Stimulated activated naive CD8-positive, alpha-beta T cell treated with anti-CD3 and anti-CD28 coated beads, Interleukin-15, amount 100 ng/mL, for 72 hours (primary cell): Measurements from ENCODE around the gene KCNH2.

Experiments
- ATAC-seq: fragments of 150-1000 bp; cut with Tn5 transposase; 2 replicates; pipeline ENCODE4 v1.10.0; 2021; ENCODE audit warnings: mild to moderate bottlenecking, moderate library complexity
- DNase-seq, 2 donors: peaks; one replicate each; pipeline ENCODE4 v3.0.0; 2021 to 2022
- H3K27ac Mint-ChIP-seq, 2 donors: one replicate each; pipeline ENCODE4 v1.8.0; 2022; ENCODE audit warnings: mild to moderate bottlenecking in 2 of 2, mixed read lengths in 2 of 2, moderate library complexity in 2 of 2
- H3K27me3 Mint-ChIP-seq: one replicate; pipeline ENCODE4 v1.8.0; 2022; ENCODE audit warnings: mixed read lengths
- H3K4me1 Mint-ChIP-seq: one replicate; pipeline ENCODE4 v1.8.0; 2022; ENCODE audit warnings: mild to moderate bottlenecking, mixed read lengths
- H3K4me3 Mint-ChIP-seq, 2 donors: one replicate each; pipeline ENCODE4 v1.8.0; 2022; ENCODE audit warnings: mild to moderate bottlenecking in 2 of 2, mixed read lengths in 2 of 2, moderate library complexity in 1 of 2
- H3K9me3 Mint-ChIP-seq, 2 donors: one replicate each; pipeline ENCODE4 v1.8.0; 2022; ENCODE audit warnings: mixed read lengths in 2 of 2

Gene KCNH2

DNA sequence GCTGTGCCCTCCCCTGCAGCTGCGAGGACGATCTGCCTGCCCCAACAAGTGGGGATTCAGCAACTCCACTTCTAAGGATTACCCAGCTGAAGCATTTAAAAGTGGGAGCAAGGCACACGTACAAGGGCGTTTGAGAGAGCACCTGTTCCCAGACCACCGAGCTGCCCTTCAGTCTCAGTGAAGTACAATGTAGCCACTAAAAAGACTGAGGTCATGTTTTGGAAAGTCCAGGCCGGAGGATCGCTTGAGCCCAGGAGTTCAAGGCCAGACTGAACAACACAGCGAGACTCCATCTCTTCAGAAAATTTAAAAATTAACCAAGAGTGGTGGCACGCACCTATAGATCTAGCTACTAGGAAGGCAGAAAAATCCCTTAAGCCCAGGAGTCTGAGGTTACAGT, 27.4 kb upstream of the KCNH2 start:
- DNase-seq = no peak
- ATAC-seq = no peak
- peaks cover 37% of the 10 kb centered on the region for H3K4me1 Mint-ChIP-seq
- H3K27ac Mint-ChIP-seq = peak overlapping the region in 1 of 2 donors; percentile 36
- H3K27me3 Mint-ChIP-seq = no peaks in the 10 kb centered on the region
- no peak overlapping the region for H3K4me3 Mint-ChIP-seq
- H3K9me3 Mint-ChIP-seq = no peaks in the 10 kb centered on the region

DNA sequence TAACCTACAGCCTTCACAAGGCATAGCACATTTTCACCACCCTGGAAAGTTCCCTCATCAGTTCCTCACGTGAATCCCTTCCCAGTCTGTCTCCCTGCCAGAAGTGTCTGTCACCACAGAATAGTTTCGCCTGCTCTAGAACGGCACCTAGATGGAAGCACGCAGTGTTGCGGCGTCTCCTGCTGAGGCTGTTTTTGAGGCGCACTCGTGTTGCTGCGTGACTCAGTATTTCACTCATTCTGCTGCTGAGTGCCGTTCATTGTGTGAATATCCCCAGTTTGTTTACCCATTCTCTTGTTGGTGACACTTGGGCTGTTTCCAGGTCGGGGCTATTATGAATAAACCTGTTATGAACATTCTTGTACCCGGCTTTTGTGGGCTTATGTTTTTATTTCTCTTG, 25.5 kb upstream of the KCNH2 start:
- Mint-ChIP-seq H3K4me3 (no peak overlapping the region), H3K27ac (no peak overlapping the region), H3K4me1 (peaks cover 27% of the 10 kb centered on the region), H3K9me3 (no peaks in the 10 kb centered on the region), H3K27me3 (no peaks in the 10 kb centered on the region)
- DNase-seq (no peak), ATAC-seq (no peak)

DNA sequence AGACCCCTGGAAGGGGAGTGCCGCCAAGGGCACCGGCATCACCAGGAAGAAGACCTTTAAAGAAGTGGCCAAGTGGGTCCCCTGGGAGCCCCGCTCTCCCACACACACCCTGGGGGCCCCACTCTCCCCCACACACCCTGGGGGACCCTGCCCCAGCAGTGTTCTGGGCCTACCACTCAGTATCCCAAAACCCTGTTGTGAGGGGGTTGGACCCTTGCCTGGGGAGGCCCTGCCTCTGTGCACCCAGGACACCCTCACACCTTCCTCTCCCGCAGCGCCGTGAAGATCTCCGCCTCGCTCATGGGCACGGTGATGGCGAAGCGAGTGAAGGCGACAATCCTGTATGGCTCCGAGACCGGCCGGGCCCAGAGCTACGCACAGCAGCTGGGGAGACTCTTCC, 23.4 kb upstream of the KCNH2 start:
- no peaks in the 10 kb centered on the region for H3K27me3 Mint-ChIP-seq
- no peaks in the 10 kb centered on the region for H3K9me3 Mint-ChIP-seq
- H3K4me1 Mint-ChIP-seq = peaks cover 31% of the 10 kb centered on the region
- H3K4me3 Mint-ChIP-seq = no peak overlapping the region
- ATAC-seq (peak; percentile 53), DNase-seq (no peak)
- H3K27ac Mint-ChIP-seq = no peak overlapping the region

DNA sequence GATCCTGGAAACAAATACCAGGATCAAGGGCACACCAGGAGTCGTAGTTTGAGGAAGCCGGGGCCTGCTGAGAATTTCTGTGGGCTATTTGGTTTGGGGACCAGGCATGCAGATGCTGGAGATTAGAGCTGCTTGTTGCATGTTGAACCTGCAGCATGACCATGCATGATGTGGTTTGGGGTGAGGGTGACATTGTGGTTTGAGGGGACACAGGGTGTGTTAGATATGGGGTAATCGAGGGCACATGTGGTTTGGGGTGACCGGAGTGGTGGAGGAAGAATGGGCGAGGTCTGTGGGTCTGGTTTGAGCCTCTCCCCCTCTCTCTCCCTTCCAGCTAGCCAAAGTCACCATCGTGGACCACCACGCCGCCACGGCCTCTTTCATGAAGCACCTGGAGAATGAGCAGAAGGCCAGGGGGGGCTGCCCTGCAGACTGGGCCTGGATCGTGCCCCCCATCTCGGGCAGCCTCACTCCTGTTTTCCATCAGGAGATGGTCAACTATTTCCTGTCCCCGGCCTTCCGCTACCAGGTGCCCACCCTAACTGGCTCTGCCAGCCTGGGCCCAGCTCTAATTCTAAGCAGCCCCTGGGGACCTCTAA, 22.9 kb upstream of the KCNH2 start:
- ATAC-seq = no peak
- H3K4me3 Mint-ChIP-seq = no peak overlapping the region
- H3K9me3 Mint-ChIP-seq = no peaks in the 10 kb centered on the region
- H3K4me1 Mint-ChIP-seq = peaks cover 36% of the 10 kb centered on the region
- no peak overlapping the region for H3K27ac Mint-ChIP-seq
- no peaks in the 10 kb centered on the region for H3K27me3 Mint-ChIP-seq
- no peak for DNase-seq

DNA sequence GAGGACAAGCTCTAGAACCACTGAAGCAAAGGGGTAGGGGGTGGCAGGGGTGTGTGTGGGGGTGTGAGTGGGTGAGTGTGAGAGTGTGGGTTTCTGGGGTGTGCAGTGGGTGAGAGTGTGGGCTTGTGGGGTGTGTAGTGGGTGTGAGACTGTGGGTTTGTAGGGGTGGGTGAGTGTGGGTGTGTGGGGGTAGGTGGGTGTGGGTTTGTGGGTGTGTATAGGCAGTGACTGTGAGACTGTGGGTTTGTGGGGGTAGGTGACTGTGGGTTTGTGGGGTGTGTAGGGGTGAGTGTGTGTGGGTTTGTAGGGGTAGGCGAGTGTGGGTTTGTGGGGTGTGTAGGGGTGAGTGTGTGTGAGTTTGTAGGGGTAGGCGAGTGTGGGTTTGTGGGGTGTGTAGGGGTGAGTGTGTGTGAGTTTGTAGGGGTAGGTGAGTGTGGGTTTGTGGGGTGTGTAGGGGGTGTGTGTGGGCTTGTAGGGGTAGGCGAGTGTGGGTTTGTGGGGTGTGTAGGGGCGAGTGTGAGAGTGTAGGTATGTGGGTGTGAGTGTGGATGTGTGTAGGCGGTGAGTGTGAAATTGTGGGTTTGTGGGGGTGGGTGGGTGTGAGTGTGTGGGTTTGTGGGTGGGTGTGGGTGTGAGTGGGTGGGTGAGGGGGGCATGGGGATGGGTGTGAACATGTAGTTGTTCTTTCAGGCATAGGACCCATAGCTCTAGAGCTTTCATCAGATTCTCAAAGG, 21.5 kb upstream of the KCNH2 start:
- no peak overlapping the region for H3K27ac Mint-ChIP-seq

DNA sequence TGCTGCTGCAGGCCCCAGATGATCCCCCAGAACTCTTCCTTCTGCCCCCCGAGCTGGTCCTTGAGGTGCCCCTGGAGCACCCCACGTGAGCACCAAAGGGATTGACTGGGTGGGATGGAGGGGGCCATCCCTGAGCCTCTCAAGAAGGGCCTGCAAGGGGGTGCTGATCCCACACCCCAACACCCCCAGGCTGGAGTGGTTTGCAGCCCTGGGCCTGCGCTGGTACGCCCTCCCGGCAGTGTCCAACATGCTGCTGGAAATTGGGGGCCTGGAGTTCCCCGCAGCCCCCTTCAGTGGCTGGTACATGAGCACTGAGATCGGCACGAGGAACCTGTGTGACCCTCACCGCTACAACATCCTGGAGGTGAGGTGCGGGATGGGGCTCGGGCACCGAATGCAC, 20.9 kb upstream of the KCNH2 start:
- Mint-ChIP-seq H3K4me3 (no peak overlapping the region), H3K27ac (no peak overlapping the region), H3K4me1 (peaks cover 44% of the 10 kb centered on the region), H3K9me3 (no peaks in the 10 kb centered on the region), H3K27me3 (no peaks in the 10 kb centered on the region)
- ATAC-seq = no peak
- no peak for DNase-seq

More for the DNA sequence above, 21.5 kb upstream of the KCNH2 start:
- Mint-ChIP-seq H3K9me3 (no peaks in the 10 kb centered on the region), H3K4me3 (no peak overlapping the region), H3K4me1 (peaks cover 42% of the 10 kb centered on the region), H3K27me3 (no peaks in the 10 kb centered on the region)
- DNase-seq = no peak
- ATAC-seq = no peak

DNA sequence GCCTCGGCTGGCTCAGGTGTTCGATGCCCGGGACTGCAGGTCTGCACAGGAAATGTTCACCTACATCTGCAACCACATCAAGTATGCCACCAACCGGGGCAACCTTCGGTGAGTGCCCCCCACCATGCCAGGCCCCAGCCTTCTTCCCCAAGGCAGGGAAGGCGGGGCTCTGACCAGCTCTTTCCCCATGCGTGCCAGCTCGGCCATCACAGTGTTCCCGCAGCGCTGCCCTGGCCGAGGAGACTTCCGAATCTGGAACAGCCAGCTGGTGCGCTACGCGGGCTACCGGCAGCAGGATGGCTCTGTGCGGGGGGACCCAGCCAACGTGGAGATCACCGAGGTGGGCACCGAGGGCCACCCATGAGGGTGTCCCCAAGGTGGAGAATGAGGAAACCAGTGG, 20.2 kb upstream of the KCNH2 start:
- Mint-ChIP-seq H3K4me1 (peaks cover 44% of the 10 kb centered on the region), H3K27ac (no peak overlapping the region), H3K4me3 (no peak overlapping the region), H3K27me3 (no peaks in the 10 kb centered on the region), H3K9me3 (no peaks in the 10 kb centered on the region)
- DNase-seq = no peak
- no peak for ATAC-seq

DNA sequence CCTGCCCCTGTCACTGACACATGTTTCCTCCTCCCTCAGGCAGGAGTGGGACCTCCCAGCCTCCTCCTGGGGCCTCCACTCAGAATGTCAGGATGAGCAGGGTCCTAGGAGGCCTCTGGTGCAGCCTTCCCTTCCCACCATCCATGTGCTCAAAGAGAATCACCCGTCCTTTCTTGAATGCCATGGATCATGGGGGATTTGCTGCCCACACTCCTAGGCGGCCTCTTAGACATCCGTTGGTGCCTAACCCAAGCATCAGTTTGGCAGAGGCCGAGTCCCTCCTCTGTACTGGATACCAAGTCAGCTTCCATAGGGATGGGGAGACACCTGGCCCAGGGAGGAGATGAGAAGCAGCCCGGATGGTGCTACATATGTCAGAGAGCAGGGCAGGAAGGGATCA, 19.7 kb upstream of the KCNH2 start:
- Mint-ChIP-seq H3K9me3 (no peaks in the 10 kb centered on the region), H3K27me3 (no peaks in the 10 kb centered on the region), H3K4me3 (no peak overlapping the region), H3K4me1 (peaks cover 45% of the 10 kb centered on the region), H3K27ac (peak overlapping the region; percentile 82 to 88)
- DNase-seq (no peak), ATAC-seq (no peak)

DNA sequence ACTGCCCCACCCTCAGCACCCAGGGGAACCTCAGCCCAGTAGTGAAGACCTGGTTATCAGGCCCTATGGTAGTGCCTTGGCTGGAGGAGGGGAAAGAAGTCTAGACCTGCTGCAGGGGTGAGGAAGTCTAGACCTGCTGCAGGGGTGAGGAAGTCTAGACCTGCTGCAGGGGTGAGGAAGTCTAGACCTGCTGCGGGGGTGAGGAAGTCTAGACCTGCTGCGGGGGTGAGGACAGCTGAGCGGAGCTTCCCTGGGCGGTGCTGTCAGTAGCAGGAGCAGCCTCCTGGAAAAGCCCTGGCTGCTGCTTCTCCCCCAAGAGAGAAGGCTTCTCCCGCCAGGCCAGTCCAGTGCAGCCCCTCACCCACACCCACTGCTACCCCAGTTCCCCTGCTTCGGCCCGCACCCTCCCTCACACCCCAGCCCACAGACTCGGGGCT, 19.0 kb upstream of the KCNH2 start:
- DNase-seq = no peak
- H3K27me3 Mint-ChIP-seq = no peaks in the 10 kb centered on the region
- H3K4me3 Mint-ChIP-seq = peak overlapping the region in 1 of 2 donors; percentile 24

DNA sequence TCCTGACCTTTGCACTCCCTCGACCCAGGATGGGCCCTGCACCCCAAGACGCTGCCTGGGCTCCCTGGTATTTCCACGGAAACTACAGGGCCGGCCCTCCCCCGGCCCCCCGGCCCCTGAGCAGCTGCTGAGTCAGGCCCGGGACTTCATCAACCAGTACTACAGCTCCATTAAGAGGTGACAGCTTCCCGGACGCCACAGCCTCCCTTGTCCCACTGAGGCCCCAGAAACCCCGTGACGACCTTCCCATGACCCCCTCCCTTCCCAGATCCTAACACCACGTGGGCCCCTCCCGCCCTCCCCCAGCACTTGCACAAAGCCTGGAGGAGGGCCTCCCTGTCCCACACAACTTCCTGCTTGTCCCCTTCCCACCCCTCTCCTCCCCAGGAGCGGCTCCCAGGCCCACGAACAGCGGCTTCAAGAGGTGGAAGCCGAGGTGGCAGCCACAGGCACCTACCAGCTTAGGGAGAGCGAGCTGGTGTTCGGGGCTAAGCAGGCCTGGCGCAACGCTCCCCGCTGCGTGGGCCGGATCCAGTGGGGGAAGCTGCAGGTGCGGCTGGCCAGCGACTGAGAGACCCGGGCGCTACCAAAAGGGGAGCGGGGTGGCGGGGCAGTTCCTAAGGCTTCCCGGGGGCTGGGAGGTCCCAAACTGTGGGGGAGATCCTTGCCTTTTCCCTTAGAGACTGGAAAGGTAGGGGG, 18.4 kb upstream of the KCNH2 start:
- peak overlapping the region in 1 of 2 donors; percentile 59 for H3K4me3 Mint-ChIP-seq
- ATAC-seq (peak; percentile 3), DNase-seq (no peak)
- peak overlapping the region in 1 of 2 donors; percentile 33 for H3K27ac Mint-ChIP-seq
- peaks cover 0 to 2% of the 10 kb centered on the region in 2 donors for H3K9me3 Mint-ChIP-seq
- peaks cover 50% of the 10 kb centered on the region for H3K4me1 Mint-ChIP-seq
- H3K27me3 Mint-ChIP-seq = no peaks in the 10 kb centered on the region

More for the DNA sequence above, 19.0 kb upstream of the KCNH2 start:
- ATAC-seq = no peak
- Mint-ChIP-seq H3K4me1 (peaks cover 50% of the 10 kb centered on the region), H3K27ac (peak overlapping the region in 1 of 2 donors; percentile 14), H3K9me3 (no peaks in the 10 kb centered on the region)

DNA sequence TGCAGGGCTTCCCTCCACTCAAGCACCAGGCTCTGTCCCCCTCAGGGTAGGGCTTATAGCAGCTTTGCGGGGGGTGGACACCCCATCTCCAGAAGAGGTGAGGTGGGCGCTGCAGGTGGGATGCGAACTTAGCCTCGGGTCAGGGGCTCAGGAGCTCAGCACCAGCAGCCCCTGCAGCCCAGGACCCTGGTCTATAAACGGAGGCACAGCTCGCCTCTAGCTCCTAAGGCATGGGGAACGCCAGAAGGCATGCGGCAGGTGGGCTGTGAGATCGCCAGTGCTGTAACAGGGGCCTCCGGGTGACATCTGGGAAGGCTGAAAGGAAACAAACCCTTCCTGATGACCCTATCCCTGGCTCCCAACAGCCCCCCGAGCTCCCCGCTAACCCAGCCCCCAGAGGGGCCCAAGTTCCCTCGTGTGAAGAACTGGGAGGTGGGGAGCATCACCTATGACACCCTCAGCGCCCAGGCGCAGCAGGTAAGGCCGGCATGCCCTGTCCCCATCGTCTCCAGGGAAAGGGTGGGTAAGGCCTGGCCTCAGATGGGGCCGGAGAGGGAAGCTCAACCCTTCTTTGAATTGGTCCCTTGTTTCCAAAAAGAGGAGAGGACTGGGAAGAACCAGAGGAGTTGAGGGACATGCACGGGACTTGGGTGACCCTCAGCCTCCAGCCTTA, 16.9 kb upstream of the KCNH2 start:
- Mint-ChIP-seq H3K27me3 (no peaks in the 10 kb centered on the region), H3K4me1 (peaks cover 50% of the 10 kb centered on the region), H3K27ac (no peak overlapping the region), H3K4me3 (peak overlapping the region in 1 of 2 donors; percentile 27), H3K9me3 (peaks cover 15 to 17% of the 10 kb centered on the region in 2 donors)
- ATAC-seq = peak; percentile 27
- no peak for DNase-seq

DNA sequence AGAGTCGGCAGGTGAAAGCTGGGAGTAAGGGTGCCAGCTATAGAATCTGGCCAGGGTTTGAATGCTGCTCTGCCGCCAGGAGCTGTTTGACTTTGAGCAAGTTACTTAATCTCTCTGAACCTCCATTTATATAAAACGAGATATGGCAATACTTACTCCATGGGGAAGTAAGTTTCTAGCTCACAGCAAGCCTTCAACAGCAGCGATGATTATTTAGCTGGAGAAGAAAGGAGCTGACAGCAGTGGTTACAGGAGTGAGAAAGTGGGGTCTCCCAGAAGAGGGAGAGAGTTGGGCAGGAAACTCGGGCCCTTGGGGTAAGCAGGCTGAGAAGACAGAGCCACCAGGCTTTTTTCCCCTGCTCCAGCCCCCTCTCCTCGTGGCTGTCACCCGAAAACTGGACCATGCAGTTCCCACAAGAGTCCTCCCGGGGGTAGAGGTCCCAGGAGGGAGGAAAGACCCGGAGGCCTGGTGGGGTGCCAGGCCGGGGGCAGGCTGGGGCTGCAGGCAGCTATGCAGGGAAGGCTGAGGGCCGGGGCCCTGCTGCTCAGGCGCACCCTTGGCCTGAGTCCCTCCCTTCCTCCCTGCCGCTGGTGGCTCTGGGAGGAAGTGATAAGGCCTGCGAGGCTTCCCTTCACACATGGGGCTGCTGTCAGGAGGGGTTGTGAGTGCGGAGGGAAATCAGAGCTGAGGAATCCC, 16.2 kb upstream of the KCNH2 start:
- H3K27me3 Mint-ChIP-seq = no peaks in the 10 kb centered on the region
- peaks cover 17 to 23% of the 10 kb centered on the region in 2 donors for H3K9me3 Mint-ChIP-seq
- H3K4me3 Mint-ChIP-seq = peak overlapping the region in 1 of 2 donors; percentile 27
- peaks cover 46% of the 10 kb centered on the region for H3K4me1 Mint-ChIP-seq
- DNase-seq = no peak
- peak; percentile 43 for ATAC-seq
- peak overlapping the region in 1 of 2 donors; percentile 4 for H3K27ac Mint-ChIP-seq

DNA sequence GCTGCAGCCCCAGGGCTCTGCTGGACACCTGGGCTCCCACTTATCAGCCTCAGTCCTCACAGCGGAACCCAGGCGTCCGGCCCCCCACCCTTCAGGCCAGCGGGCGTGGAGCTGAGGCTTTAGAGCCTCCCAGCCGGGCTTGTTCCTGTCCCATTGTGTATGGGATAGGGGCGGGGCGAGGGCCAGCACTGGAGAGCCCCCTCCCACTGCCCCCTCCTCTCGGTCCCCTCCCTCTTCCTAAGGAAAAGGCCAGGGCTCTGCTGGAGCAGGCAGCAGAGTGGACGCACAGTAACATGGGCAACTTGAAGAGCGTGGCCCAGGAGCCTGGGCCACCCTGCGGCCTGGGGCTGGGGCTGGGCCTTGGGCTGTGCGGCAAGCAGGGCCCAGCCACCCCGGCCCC, 15.4 kb upstream of the KCNH2 start:
- Mint-ChIP-seq H3K4me3 (no peak overlapping the region), H3K27ac (no peak overlapping the region), H3K27me3 (no peaks in the 10 kb centered on the region), H3K4me1 (peaks cover 46% of the 10 kb centered on the region), H3K9me3 (peaks cover 17 to 23% of the 10 kb centered on the region in 2 donors)
- no peak for DNase-seq
- no peak for ATAC-seq

DNA sequence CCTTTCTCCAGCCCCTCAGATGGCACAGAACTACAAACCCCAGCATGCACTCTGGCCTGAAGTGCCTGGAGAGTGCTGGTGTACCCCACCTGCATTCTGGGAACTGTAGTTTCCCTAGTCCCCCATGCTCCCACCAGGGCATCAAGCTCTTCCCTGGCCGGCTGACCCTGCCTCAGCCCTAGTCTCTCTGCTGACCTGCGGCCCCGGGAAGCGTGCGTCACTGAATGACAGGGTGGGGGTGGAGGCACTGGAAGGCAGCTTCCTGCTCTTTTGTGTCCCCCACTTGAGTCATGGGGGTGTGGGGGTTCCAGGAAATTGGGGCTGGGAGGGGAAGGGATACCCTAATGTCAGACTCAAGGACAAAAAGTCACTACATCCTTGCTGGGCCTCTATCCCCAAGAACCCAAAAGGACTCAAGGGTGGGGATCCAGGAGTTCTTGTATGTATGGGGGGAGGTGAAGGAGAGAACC, 14.7 kb upstream of the KCNH2 start:
- no peaks in the 10 kb centered on the region for H3K27me3 Mint-ChIP-seq
- DNase-seq (no peak), ATAC-seq (no peak)
- H3K4me3 Mint-ChIP-seq = no peak overlapping the region
- H3K27ac Mint-ChIP-seq = no peak overlapping the region
- H3K9me3 Mint-ChIP-seq = peaks cover 17 to 23% of the 10 kb centered on the region in 2 donors
- peaks cover 46% of the 10 kb centered on the region for H3K4me1 Mint-ChIP-seq

DNA sequence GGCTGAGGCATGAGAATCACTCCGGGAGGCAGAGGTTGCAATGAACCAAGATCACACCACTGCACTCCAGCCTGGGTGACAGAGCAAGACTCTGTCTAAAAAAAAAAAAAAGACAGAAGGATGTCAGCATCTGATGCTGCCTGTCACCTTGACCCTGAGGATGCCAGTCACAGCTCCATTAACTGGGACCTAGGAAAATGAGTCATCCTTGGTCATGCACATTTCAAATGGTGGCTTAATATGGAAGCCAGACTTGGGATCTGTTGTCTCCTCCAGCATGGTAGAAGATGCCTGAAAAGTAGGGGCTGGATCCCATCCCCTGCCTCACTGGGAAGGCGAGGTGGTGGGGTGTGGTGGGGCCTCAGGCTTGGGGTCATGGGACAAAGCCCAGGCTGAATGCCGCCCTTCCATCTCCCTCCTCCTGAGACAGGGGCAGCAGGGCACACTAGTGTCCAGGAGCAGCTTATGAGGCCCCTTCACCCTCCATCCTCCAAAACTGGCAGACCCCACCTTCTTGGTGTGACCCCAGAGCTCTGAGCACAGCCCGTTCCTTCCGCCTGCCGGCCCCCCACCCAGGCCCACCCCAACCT, 14.0 kb upstream of the KCNH2 start:
- DNase-seq = no peak
- no peak for ATAC-seq
- Mint-ChIP-seq H3K4me1 (peaks cover 39% of the 10 kb centered on the region), H3K27ac (no peak overlapping the region), H3K9me3 (peaks cover 17 to 23% of the 10 kb centered on the region in 2 donors), H3K27me3 (peaks cover 5% of the 10 kb centered on the region), H3K4me3 (no peak overlapping the region)
